PC-3 (cell line): ENCODE measurements around the gene S1PR2.

Experiments
- EZH2 ChIP-seq: fragments of 300-600 bp; sonication (generic); IDR thresholded peaks from one replicate; pipeline ENCODE4 v1.6.1; 2017; ENCODE audit warnings: antibody characterized with exemption, mild to moderate bottlenecking, low read length; ENCODE audit not compliant: unreplicated experiment
- TF ChIP-seq, protein P1 (sequence below): fragments of 300-600 bp; sonication (generic); conservative IDR thresholded peaks from 2 replicates; pipeline ENCODE4 v1.5.1; 2017; ENCODE audit warnings: antibody characterized with exemption, low read depth, mild to moderate bottlenecking, low read length

GRCh38 chr19:10237702-10238101, 6.6 kb upstream of the S1PR2 start:
- TF ChIP-seq EZH2 = no peak
- TF ChIP-seq, protein P1, sequence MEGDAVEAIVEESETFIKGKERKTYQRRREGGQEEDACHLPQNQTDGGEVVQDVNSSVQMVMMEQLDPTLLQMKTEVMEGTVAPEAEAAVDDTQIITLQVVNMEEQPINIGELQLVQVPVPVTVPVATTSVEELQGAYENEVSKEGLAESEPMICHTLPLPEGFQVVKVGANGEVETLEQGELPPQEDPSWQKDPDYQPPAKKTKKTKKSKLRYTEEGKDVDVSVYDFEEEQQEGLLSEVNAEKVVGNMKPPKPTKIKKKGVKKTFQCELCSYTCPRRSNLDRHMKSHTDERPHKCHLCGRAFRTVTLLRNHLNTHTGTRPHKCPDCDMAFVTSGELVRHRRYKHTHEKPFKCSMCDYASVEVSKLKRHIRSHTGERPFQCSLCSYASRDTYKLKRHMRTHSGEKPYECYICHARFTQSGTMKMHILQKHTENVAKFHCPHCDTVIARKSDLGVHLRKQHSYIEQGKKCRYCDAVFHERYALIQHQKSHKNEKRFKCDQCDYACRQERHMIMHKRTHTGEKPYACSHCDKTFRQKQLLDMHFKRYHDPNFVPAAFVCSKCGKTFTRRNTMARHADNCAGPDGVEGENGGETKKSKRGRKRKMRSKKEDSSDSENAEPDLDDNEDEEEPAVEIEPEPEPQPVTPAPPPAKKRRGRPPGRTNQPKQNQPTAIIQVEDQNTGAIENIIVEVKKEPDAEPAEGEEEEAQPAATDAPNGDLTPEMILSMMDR = no peak
